Measurements from ENCODE around the gene SSH3.
"Not testable (repeated sequence)": the region's sequence is repeated elsewhere in the genome, so short reads cannot be mapped to it uniquely, and the experiment has no call there.

DNA sequence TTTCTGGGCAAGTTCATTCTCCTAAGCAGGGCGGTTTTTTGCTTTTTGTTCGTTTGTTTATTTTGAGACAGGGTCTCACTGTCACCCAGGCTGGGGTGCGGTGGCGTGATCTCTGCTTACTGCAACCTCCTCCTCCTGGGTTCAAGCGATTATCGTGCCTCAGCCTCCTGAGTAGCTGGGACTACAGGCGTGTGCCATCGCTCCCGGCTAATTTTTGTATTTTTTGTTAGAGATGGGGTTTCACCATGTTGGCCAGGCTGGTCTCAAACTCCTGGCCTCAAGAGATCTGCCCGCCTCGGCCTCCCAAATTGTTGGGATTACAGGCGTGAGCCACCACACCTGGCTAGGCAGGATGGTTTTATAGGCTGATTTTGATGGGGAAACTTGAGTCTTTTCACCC lies 15.5 kb downstream of the SSH3 start:
- TF ChIP-seq POLR2A, POLR2AphosphoS5 (IDR thresholded peaks at IDR 0.05): not testable (repeated sequence)
- TF ChIP-seq, protein P1, sequence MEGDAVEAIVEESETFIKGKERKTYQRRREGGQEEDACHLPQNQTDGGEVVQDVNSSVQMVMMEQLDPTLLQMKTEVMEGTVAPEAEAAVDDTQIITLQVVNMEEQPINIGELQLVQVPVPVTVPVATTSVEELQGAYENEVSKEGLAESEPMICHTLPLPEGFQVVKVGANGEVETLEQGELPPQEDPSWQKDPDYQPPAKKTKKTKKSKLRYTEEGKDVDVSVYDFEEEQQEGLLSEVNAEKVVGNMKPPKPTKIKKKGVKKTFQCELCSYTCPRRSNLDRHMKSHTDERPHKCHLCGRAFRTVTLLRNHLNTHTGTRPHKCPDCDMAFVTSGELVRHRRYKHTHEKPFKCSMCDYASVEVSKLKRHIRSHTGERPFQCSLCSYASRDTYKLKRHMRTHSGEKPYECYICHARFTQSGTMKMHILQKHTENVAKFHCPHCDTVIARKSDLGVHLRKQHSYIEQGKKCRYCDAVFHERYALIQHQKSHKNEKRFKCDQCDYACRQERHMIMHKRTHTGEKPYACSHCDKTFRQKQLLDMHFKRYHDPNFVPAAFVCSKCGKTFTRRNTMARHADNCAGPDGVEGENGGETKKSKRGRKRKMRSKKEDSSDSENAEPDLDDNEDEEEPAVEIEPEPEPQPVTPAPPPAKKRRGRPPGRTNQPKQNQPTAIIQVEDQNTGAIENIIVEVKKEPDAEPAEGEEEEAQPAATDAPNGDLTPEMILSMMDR (IDR thresholded peaks at IDR 0.05): not testable (repeated sequence)

Measured in breast epithelium (tissue), 3 donors.